Stomach (tissue), 4 donors: ENCODE results near the gene RASSF5.

Experiments used
- POLR2AphosphoS5 ChIP-seq, 3 donors: sonication (generic); formaldehyde crosslinking; IDR thresholded peaks; one replicate each; pipeline ENCODE4 v1.6.1; 2016; ENCODE audit warnings: antibody characterized with exemption in 3 of 3
- TF ChIP-seq, protein P1 (sequence below), 7 experiments: fragments of 450-650 bp in 4 of 7; fragments of 200-600 bp in 3 of 7; sonication (generic) in 3 of 7; IDR thresholded peaks; one replicate each; pipeline ENCODE4 v1.5.1; 2016 to 2019; ENCODE audit warnings: antibody characterized with exemption in 7 of 7, control low read depth in 2 of 7, mild to moderate bottlenecking in 1 of 7

GRCh38 chr1:206537141-206537540 lies 29.8 kb downstream of the RASSF5 start:
- TF ChIP-seq, protein P1, sequence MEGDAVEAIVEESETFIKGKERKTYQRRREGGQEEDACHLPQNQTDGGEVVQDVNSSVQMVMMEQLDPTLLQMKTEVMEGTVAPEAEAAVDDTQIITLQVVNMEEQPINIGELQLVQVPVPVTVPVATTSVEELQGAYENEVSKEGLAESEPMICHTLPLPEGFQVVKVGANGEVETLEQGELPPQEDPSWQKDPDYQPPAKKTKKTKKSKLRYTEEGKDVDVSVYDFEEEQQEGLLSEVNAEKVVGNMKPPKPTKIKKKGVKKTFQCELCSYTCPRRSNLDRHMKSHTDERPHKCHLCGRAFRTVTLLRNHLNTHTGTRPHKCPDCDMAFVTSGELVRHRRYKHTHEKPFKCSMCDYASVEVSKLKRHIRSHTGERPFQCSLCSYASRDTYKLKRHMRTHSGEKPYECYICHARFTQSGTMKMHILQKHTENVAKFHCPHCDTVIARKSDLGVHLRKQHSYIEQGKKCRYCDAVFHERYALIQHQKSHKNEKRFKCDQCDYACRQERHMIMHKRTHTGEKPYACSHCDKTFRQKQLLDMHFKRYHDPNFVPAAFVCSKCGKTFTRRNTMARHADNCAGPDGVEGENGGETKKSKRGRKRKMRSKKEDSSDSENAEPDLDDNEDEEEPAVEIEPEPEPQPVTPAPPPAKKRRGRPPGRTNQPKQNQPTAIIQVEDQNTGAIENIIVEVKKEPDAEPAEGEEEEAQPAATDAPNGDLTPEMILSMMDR (IDR thresholded peaks at IDR 0.05) = no peak
- TF ChIP-seq POLR2AphosphoS5 (IDR thresholded peaks at IDR 0.05) = no peak
